HK-2 (cell line): Measurements from ENCODE around the gene SIK3.

Experiments used
- DNase-seq: peaks from one replicate; pipeline ENCODE4 v3.0.0-alpha.2; 2018; ENCODE audit not compliant: unreplicated experiment

The SIK3 gene

DNA sequence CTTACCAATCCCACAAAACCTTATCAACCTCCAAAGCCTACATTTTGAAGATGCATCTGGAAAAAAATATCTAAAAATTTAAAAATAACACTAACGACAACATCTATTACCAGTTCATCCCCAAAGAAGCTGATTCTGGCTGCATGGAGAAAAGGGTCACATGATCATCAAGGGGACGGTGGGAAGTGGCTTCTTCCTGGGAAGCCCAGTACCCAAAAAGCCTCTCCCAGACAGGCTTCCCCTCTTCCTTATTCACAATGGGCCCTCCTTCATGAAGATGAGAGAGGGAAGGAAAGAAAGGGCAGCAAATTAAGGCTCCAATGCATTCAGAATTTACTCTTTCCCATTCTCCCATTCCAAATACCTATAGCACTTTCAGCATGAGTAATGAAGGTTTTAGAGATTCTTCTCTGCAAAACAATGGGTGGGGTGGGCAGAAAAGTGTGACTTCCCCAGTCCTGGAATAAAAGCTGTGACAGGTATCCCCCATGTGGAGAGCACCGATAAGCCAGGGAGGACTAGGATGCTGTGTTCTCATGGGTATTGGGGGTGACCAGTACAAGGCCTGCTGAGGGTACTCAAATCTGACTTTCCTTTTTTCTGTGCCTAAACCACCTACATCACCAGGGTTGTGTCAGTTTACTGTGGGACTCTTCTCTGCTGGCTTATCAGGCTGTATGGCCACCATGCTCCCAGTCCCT, 88.2 kb downstream of the SIK3 start:
- no peak for DNase-seq

DNA sequence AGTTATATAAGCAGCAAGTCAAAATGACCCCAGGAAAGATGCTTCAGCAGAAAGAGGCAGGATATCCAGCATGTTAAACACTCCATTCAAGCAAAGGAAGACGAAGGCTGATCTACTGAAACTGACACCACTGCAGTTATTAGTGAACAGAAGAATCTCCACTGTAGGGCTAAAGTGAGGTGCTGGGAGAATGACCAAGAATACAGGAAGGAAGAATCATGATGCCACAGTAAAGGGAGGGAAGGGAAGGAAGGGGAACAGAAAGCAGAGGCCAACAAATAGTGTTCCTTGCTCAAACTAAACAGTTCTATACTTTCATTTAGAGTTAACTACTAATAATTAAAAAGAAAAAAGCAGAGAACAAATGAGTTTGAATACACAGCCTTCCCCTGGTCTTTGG, 92.5 kb downstream of the SIK3 start:
- no peak for DNase-seq

- no peak for DNase-seq
Measured at GRCh38 chr11:117002639-117003299, 95.5 kb downstream of the SIK3 start.

DNA sequence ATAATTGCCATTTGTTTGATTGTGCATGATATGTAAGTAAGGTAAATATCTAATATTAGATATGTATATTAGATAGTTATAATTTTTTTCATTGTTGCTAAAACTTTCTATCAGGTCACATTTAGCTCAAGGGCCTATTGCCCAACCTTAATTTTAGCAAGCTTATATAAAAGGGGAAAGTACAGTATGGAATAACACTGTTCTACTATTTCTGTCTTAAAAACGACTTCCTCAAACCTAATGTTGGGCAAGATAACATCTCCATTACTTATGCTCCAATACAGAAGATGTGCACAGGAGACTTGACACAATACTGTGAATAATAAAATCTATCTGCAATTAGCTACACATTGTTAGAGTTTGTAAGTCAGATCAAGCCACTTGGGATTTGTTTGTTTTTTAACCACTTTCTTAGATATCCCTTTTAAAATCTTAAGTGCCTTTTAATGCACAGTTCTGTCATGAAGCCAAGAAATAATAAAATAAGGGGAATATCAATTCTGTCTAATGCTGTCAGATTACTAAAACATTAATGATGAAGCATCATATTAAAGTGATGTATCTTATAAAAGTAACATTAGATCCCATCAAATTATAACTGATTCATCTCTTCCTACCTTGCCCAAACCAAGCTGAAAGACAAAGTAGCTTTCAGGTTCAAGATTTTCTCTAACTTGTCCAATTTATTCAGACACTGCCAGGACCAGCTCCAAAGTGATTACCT, 98.1 kb downstream of the SIK3 start:
- no peak for DNase-seq

DNA sequence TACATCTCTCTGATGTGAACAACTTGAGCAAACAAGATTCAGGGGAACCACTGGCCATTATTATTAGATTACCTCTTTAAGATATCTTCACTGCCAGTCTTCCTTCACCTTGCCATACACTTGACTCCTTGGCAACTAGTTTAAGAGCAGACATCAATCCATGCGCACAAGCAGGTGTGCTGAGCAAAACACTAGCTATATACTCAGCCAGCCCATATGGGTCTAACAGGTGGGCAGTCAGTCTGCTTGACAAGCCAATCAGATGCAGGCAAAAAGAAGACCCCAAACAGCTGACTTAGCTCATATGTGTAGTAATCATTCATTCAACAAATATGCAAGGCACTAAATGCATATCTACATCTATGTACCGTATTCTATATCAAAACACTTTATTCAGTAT, 101.2 kb downstream of the SIK3 start:
- DNase-seq: no peak

GRCh38 chr11:116994195-116994594, 104.0 kb downstream of the SIK3 start:
- no peak for DNase-seq

DNA sequence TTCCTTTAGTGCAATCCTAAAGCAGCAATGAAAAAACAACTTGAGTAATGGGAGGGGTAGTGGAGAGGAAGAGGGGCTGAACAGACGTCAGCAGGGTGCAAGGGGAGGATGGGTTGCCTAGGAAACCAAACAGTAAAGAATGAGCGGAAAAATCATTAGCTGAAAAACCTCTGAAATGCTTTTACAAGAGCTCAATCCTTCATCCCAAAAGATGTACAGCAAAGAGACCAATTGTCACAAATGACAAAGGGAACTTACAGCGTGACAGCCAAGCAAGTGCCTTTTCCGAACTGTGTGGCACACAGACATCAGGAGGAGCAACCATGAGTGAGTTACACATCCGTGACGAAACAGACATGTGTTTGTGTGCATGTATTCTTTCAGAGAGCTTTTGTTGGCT, 104.6 kb downstream of the SIK3 start:
- DNase-seq: no peak

DNA sequence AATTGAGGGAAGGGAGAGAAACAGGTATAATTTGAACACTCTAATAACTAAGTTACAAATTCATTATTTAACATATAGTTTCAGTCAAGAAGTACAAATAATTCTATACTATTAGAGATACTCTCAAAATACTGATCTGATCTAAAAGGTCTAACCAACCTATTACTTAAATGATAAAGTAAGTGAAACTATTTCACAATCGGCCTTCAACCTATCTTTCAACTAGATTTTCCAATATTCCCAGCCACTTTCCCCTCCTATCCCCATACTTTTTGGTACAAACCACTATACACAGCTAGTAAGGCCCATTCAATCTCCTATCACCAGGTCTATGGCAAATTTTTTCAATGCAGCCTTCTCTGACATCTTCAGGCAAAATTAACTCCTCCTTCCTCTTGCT, 106.7 kb downstream of the SIK3 start:
- DNase-seq: no peak

DNA sequence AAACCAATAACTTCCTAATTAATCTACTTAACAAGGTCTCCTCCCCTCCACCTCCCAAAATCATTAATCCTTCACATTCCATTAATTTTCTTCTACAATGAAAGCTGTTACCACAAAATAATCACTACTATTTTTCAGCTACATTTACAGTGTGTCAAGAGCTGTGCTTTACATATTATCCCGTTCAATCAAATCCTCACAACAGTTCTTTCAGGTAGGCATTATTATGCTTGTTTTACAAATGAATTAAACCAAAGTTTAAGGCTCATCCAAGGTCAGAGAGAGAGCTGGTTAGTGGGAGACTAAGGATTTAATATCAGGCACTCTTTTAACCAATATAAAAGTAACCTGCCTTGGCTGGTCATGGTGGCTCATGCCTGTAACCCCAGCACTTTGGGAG, 107.4 kb downstream of the SIK3 start:
- no peak for DNase-seq

DNA sequence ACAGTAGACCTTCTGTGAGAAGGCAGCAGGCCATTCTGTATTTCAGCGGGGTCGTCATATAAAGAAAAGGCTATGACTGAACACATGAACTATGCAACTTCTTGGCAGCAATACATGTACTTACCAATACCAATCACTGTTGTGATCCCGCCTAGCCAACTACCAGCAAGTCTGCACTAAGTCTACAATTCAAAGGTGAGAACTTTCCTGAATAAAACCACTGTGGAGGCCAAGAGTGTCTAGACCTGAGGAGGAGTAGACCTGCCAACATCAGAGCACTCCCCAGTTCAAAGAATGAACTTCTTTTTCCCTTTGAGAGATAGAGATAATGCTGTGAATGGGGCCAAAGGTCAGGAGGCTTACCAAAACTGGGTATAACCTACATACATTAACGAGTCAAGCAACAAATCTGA, 108.2 kb downstream of the SIK3 start:
- DNase-seq: no peak

DNA sequence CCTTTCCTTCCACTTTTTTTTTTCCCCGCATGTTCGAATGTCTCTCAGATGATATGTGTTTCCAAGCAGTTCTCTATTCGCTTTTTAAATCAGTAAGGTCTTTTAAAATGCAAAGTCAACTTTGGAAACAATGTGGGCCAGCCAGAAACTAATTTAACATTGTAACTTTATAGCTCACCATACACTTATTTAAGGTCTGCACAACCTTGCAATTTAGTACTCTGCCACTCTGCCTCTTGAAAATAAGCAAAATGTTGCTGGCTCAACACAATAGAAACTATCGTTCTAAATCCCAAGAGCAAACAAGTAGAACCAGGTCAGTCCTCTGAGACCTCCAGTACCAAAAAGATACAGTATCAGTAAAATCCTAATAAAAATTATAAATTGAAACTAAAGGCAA, 109.0 kb downstream of the SIK3 start:
- no peak for DNase-seq

- no peak for DNase-seq
Measured at GRCh38 chr11:116986521-116987105, 111.6 kb downstream of the SIK3 start.

- DNase-seq: no peak
Measured at GRCh38 chr11:116984589-116984988, 113.6 kb downstream of the SIK3 start.

DNA sequence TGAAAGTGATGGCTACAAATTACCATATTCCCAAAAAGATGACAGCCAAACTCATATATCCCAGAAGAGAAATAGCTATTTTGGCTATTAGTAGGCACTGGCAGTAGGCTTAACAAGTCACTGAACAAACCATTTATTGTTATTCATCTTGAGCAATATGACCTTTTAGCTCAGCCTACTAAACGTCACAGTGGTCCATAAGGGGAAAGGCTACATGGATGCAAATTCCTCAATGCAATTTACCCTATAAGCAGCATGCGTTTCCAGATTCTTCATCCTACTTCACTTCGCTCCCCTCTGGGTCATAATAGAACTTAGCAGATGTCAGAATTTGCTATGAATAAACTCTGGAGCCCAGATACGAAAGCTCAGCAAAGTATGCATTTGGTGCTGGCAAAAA, 114.0 kb downstream of the SIK3 start:
- DNase-seq: no peak

DNA sequence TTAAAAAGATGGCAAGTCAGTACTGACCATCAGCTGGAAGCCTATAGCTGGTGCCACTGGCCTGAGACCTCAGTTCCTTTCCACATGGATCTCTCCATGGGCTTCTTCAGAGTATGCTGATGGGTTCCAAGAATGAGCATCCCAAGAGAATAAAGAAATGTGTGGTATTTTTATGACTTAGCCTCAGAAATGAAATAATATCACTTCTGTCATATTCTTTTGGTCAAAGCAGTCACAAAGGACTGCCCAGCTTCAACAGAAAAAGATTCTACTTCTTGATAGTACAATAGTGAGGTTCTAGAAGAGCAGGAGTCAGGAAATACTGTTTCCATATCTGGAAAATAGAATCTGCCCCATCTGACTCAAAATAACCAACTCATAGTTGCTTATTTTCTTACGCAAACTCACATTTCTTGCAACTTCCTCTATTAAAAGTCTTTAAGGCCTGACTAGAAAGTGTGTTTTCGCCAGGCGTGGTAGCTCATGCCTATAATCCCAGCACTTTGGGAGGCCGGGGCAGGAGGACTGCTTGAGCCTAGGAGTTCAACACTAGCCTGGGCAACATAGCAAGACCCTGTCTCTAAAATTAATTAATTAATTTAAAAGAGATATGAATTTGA, 116.9 kb downstream of the SIK3 start:
- DNase-seq: no peak

GRCh38 chr11:116980136-116980793, 118.0 kb downstream of the SIK3 start:
- no peak for DNase-seq

GRCh38 chr11:116976941-116977570, 121.2 kb downstream of the SIK3 start:
- no peak for DNase-seq

- no peak for DNase-seq
Measured at GRCh38 chr11:116975661-116976060, 122.6 kb downstream of the SIK3 start.

DNA sequence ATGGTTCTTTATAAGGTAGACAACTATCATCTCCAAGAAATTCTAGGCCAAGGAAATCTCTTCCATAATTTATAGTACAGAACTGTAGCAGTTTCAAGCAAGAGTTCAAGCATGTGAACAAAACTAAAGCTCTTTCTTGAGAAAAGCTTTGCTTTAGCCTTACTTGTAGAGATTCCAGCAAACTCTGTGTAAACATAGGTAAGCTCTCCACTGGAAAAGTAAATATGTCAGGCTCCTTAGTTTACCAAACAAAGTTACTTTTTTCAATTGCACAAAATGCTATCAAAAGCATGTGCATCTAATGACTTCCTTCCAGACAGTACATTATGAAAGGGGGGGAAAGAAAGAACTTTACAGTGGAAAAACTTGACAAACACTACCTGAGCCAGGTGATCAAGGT, 125.0 kb downstream of the SIK3 start:
- DNase-seq: no peak

GRCh38 chr11:116972691-116973090, 125.5 kb downstream of the SIK3 start:
- DNase-seq: no peak
